Mesodermal cell (in vitro differentiated cells): Measurements from ENCODE around the gene TOX2.
A peak's percentile ranks its signal among the peaks of the same experiment; 100 is the strongest.

Source experiments
- H3K27ac ChIP-seq: 2 replicates; pipeline ENCODE4 v1.7.0; 2013; ENCODE audit warnings: mild to moderate bottlenecking, low read depth, low read length, moderate library complexity; ENCODE audit not compliant: severe bottlenecking
- H3K36me3 ChIP-seq: 2 replicates; pipeline ENCODE4 v1.7.1; 2013; ENCODE audit warnings: mild to moderate bottlenecking, low read length, moderate library complexity; ENCODE audit not compliant: control insufficient read depth, insufficient read depth
- H3K4me1 ChIP-seq: one replicate; pipeline ENCODE4 v1.7.1; 2013; ENCODE audit warnings: mild to moderate bottlenecking, low read length; ENCODE audit not compliant: insufficient read depth, control insufficient read depth, poor library complexity, severe bottlenecking
- H3K4me3 ChIP-seq: 2 replicates; pipeline ENCODE4 v1.7.0; 2013; ENCODE audit warnings: low read length, control low read depth, mild to moderate bottlenecking; ENCODE audit not compliant: insufficient read depth, poor library complexity, severe bottlenecking; ENCODE audit errors: extremely low read depth
- H3K9me3 ChIP-seq: 2 replicates; pipeline ENCODE4 v1.7.1; 2013; ENCODE audit warnings: mild to moderate bottlenecking, low read length, moderate library complexity; ENCODE audit not compliant: control insufficient read depth
- WGBS, 2 experiments: methylation state at CpG; one replicate each; pipeline ENCODE4 v1.1.5; 2013; ENCODE audit warnings: missing lambda C conversion rate in 2 of 2; ENCODE audit not compliant: insufficient coverage in 2 of 2; 5-methylcytosine and 5-hydroxymethylcytosine counted together

Gene TOX2

DNA sequence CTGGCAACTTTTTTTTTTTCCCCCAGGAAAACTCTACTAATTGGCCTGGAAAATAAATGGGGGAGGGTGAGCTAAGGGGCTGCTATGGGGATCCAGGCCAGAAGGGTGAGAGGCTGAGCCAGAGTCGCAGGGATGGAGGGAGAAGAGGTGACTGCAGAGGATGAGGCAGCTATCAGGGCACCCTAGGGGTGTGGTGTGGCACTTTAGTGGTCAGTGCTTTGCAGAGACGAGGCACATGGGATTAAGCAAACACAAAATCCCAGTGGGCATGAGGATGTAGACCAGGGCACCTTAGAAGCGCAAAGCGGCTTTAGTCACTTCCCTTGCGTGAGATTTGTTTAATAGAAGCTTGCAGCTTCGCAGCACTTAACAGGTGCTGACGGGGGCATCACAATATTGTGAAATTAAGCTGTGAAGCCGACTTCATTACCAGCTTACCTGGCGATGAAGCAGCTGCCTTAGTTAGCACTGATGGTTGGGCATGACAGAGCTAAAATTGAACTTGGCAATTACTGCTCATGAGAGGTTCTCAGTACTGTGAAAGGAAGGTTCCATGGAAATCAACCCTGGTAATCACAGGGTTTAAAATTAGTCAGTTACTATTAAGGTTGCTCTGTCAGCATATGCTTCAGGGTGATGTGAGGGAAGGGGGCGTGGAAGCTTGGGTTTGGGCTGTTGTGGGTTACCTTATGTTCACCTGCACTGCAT, 26.0 kb downstream of the TOX2 start:
- no peaks in the 10 kb centered on the region for H3K9me3 ChIP-seq
- H3K4me3 ChIP-seq: no peak overlapping the region
- WGBS, 2 experiments: 90 to 95% methylated on average over 10 of the region's 10 CpGs
- H3K36me3 ChIP-seq: no peaks in the 10 kb centered on the region
- H3K27ac ChIP-seq: no peak overlapping the region
- peaks cover 30% of the 10 kb centered on the region for H3K4me1 ChIP-seq

DNA sequence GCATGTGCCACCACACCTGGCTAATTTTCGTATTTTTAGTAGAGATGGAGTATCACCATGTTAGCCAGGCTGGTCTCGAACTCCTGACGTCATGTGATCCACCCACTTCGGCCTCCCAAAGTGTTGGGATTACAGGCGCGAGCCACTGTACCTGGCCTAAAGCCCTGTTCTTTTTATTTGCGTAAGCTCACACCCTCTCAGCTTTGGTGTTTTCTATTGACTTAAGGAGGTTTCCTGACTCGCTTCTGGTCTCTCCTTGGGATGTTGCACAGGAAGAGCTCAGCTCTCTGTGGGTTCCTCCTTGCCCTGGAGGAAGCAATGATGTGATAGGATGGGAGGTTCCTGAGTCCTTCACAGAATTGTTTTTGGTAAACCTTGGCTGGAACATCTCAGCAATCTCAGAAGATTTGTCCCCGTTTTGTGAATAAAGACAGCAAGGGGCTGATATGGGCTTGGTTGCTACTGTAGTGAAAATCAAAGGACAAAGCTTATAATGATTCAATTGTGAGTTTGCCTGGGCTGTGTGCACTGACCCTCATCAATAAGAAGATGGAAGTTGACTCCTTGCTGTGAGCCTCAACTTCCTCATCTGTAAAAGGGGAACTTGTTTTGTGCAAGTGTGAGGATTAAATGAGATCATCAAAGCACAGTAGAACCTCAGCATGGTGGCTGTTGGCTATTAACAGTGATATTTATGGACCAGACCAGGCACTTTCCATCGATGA, 27.0 kb downstream of the TOX2 start:
- Histone ChIP-seq H3K36me3 (no peaks in the 10 kb centered on the region), H3K9me3 (no peaks in the 10 kb centered on the region), H3K4me3 (no peak overlapping the region), H3K27ac (no peak overlapping the region), H3K4me1 (peaks cover 30% of the 10 kb centered on the region)
- 90 to 91% methylated on average over 8 to 10 of the region's 10 CpGs for WGBS, 2 experiments

DNA sequence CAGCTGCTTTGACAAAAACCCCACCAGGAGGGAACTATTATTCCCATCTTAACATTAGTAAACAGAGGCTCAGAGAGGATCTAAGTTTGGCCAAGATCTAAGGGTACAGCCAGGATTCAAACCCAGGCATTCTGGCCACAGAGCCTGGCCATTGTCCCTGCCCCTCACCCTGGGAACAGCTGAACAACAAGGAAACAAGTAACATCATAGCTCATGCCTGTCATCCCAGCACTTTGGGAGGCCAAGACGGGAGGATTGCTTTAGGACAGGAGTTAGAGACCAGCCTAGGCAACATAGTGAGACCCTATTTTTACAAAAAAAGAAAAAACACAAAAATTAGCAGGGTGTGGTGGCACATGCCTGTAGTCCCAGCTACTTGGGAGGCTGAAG, 27.5 kb downstream of the TOX2 start:
- no peak overlapping the region for H3K4me3 ChIP-seq
- WGBS, 2 experiments: no CpG with 5 or more reads among the region's 1 CpG
- H3K36me3 ChIP-seq: no peaks in the 10 kb centered on the region
- no peak overlapping the region for H3K27ac ChIP-seq
- peaks cover 27% of the 10 kb centered on the region for H3K4me1 ChIP-seq
- H3K9me3 ChIP-seq: no peaks in the 10 kb centered on the region

DNA sequence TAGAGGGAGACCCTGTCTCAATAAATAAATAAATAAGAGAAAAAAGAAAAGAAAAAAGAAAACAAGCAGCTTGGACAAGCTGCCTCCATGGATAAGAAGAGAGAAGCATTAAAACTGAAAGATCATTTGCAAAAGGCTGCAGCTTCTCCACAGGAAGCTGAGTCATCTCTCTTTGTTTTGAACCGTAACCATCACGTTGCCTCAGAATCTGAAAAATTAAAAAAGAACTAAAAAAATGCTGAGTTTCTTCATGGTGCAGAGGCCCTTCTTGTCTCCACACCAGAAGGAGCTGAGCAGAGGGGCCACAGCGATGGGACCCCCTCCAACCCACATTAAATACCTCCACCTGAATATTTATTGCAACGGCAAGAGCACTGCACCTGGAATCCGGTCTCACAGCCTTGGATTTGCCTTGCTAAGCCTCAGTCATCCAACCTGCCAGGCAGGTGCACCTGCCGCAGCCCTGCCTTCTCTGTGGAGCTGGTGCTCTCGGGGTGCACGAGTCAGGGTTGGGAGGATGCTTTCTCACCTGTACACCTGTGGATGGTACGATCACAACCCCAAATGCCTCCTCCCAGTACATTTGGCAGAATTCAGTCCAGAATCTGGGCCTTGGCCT, 28.1 kb downstream of the TOX2 start:
- Histone ChIP-seq H3K4me3 (no peak overlapping the region), H3K36me3 (no peaks in the 10 kb centered on the region), H3K27ac (peak overlapping the region; percentile 10), H3K4me1 (peaks cover 32% of the 10 kb centered on the region), H3K9me3 (no peaks in the 10 kb centered on the region)
- WGBS, 2 experiments: 79 to 90% methylated on average over 5 to 9 of the region's 9 CpGs

DNA sequence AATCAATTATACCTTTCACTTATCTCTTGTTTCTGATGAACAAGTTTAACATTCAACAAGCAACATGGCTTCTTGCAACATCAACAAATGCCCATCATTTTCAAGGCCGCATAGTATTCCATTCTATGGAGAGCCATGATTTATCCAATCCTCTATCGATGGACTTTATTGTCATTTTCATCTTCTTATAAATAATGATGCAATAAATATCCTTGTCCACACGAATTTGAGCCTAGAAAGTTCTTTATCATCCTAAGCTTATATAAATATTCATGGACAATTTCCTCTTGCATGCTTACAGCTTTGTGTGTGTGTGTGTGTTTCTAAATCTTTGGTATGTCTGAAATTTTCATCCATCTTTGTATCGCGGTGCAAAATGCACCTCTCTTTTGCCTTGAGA, 29.1 kb downstream of the TOX2 start:
- Histone ChIP-seq H3K27ac (no peak overlapping the region), H3K4me1 (peaks cover 35% of the 10 kb centered on the region), H3K36me3 (no peaks in the 10 kb centered on the region), H3K9me3 (no peaks in the 10 kb centered on the region), H3K4me3 (no peak overlapping the region)
- 88 to 96% methylated on average over 1 to 3 of the region's 5 CpGs for WGBS, 2 experiments

DNA sequence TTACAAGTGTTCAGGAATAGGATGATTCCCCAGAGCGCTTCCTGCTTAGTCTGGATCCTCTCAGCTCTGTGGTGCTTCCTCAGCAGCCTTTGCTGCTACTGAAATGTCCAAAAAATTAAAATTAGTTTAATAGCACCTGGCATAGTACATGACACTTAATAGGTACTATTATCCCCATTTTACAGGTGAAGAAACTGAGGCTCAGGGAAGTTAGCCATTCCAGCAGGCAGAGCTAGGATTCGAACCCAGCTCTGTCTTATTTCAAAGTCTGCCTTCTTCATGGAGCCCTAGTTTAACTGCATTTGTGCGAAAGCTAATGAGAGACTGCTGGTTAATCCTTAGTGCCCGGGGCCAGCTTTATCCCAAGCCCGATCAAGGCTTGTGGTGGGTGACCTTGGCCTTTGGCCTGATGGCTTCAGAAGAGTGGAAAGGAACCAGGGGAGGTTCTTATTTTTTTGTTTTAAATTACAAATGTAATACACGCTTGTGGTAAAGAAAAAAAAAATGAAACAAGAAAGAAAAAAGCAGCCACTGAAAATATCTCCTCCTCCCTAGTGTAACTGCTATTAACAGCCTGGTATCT, 30.1 kb downstream of the TOX2 start:
- 98 to 100% methylated on average over 2 to 5 of the region's 6 CpGs for WGBS, 2 experiments
- H3K4me3 ChIP-seq: no peak overlapping the region
- no peaks in the 10 kb centered on the region for H3K36me3 ChIP-seq
- H3K9me3 ChIP-seq: no peaks in the 10 kb centered on the region
- H3K4me1 ChIP-seq: peaks cover 37% of the 10 kb centered on the region
- no peak overlapping the region for H3K27ac ChIP-seq

DNA sequence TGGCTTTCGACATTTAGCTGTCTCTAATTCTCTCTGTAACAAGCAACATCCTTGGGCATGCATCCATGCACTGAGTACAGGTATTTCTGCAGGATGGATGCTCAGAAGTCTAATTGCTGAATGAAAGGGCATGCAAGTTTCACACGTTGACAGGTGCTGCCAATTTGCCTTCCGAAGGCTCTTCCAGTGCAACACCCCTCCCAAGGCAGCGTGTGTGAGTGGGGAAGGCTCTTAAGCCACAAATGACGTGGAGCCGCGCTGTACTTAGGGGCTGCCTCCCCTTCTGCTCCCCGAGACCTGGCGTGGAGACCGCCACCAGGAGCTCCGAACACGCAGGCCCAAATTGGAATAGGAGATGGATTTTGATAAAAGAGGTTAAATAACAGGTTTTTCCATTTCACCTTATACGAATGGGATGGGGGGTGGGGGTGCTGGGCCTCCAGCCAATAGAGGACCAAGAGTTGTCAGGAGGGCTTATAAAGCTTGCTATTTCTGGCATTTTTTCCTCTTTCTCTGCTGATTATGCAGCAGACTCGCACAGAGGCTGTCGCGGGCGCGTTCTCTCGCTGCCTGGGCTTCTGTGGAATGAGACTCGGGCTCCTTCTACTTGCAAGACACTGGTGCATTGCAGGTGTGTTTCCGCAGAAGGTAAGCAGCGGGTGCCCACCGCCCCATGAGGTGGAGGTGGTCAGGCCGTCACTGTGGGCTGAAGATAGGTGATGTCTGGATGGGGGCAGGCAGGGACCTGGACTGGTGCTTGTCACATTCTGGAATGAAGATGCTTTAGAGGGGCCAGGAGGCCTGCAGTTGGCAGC, 30.9 kb downstream of the TOX2 start:
- Histone ChIP-seq H3K4me1 (peaks cover 39% of the 10 kb centered on the region), H3K9me3 (no peaks in the 10 kb centered on the region), H3K4me3 (no peak overlapping the region), H3K27ac (no peak overlapping the region), H3K36me3 (no peaks in the 10 kb centered on the region)
- 81 to 91% methylated on average over 15 to 21 of the region's 24 CpGs for WGBS, 2 experiments

DNA sequence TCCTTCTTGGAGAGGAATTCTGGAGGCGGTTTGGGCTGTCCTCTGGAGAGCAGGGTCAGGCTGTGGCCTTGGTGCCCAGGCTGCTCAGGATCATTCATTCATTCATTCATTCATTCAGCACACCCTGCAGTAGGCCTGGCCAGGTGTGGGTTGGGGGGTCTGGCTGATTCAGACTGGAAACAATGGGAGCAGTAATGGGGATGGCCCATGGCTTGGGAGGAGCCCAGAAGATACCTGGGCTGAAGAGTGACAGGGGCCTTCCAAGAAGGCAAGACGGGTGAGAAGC, 31.5 kb downstream of the TOX2 start:
- no peak overlapping the region for H3K4me3 ChIP-seq
- peaks cover 39% of the 10 kb centered on the region for H3K4me1 ChIP-seq
- H3K36me3 ChIP-seq: no peaks in the 10 kb centered on the region
- WGBS, 2 experiments: 92 to 95% methylated on average over 1 of the region's 2 CpGs
- H3K9me3 ChIP-seq: no peaks in the 10 kb centered on the region
- no peak overlapping the region for H3K27ac ChIP-seq

DNA sequence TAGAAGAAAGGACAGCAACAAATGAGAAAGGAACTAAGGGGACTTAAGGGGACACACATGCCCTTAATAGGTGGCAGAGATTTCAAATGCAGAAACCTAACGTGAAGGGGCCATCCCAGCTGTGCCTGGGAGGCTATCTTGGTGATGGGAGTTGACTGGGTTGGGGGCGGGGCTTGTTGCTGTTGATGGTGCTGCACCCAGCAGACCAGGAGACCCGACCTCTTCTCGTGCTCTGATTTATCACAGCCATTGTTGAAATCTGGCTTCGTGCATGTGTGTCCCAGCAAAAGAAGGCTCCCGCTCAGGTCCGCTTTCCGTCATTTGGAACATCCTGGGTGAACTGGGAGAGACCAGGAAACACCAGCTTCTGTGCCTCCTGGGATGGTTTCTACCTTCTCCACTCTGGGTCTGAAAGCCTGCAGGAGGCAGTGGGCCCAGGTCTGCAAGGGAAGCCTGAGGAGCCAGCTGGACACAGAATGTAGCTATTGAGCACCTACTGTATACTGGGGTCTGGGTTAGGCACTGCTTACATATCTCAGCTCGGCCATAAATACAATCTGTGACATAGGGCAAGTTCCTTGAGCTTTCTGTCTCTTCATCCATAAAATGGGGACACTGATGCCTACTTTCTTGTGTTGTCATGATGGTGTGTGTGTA, 32.1 kb downstream of the TOX2 start:
- Histone ChIP-seq H3K36me3 (no peaks in the 10 kb centered on the region), H3K4me3 (no peak overlapping the region), H3K4me1 (peaks cover 36% of the 10 kb centered on the region), H3K9me3 (no peaks in the 10 kb centered on the region), H3K27ac (no peak overlapping the region)
- WGBS, 2 experiments: 81 to 84% methylated on average over 8 to 9 of the region's 9 CpGs

DNA sequence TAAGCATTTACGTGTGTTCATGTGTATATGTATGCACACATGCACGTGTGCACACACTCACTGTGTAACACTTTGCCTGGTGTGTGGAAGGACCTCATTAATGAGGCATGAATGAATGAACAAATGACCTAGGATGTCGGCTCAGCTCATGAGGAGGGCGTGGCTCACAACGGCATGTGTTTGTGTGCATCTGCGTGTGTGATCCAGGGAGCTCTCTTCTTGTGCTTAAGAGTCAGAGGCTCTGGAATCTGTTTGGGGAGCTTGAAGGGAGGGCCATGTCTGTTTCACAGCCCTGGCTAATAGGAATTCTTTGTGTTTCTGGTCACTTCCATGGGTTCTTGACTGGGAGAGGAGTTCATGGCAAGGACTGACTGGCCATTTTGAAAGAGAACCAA, 32.7 kb downstream of the TOX2 start:
- Histone ChIP-seq H3K27ac (no peak overlapping the region), H3K4me3 (no peak overlapping the region), H3K4me1 (peaks cover 35% of the 10 kb centered on the region), H3K9me3 (no peaks in the 10 kb centered on the region), H3K36me3 (no peaks in the 10 kb centered on the region)
- 84 to 100% methylated on average over 6 of the region's 6 CpGs for WGBS, 2 experiments
